Loucy (cell line): ENCODE results near the gene ALPL.

ENCODE experiments used
- CTCF ChIP-seq: fragments of 200-600 bp; sonication (generic); conservative IDR thresholded peaks from 2 replicates; pipeline ENCODE4 v1.5.1; 2014; ENCODE audit warnings: mild to moderate bottlenecking, antibody characterized with exemption, low read length
- EZH2phosphoT487 ChIP-seq: fragments of 200-600 bp; IDR thresholded peaks from 2 replicates; pipeline ENCODE4 v1.6.1; 2018; ENCODE audit warnings: antibody characterized with exemption, mild to moderate bottlenecking, moderate library complexity, borderline replicate concordance

GRCh38 chr1:21517660-21518480, 8.6 kb downstream of the ALPL start:
- TF ChIP-seq CTCF (no peak), EZH2phosphoT487 (no peak)
